Measurements from ENCODE around the gene SETBP1.

DNA sequence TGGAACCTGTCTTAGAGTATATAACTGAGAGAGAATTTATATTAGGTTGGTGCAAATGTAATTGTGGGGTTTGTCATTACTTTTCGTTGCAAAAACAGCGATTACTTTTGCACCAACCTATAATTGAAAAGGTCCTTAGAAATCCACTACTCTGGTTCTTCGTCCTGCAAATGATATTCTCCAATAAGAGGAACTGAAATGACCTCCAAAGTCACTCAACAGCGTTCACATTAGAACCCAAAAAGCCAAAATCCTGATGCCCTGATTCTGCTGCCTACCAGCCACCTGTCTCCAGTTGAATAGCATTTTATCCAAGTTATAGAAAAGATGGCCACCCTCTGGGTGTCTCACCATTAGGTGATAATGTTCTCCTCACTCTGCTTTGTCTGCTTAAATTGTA, 230.6 kb downstream of the SETBP1 start:
- TF ChIP-seq, protein P1, sequence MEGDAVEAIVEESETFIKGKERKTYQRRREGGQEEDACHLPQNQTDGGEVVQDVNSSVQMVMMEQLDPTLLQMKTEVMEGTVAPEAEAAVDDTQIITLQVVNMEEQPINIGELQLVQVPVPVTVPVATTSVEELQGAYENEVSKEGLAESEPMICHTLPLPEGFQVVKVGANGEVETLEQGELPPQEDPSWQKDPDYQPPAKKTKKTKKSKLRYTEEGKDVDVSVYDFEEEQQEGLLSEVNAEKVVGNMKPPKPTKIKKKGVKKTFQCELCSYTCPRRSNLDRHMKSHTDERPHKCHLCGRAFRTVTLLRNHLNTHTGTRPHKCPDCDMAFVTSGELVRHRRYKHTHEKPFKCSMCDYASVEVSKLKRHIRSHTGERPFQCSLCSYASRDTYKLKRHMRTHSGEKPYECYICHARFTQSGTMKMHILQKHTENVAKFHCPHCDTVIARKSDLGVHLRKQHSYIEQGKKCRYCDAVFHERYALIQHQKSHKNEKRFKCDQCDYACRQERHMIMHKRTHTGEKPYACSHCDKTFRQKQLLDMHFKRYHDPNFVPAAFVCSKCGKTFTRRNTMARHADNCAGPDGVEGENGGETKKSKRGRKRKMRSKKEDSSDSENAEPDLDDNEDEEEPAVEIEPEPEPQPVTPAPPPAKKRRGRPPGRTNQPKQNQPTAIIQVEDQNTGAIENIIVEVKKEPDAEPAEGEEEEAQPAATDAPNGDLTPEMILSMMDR (conservative IDR thresholded peaks at IDR 0.05 in 1 of 2, IDR thresholded peaks at IDR 0.05 in 1 of 2; ENCODE audit: extremely low read depth in 1 of 2, insufficient read depth in 1 of 2, low read depth in 1 of 2, low read length in 2 of 2) = no peak
- TF ChIP-seq EZH2 (IDR thresholded peaks at IDR 0.05; ENCODE audit: borderline replicate concordance, low read length) = no peak
